Dedifferentiated amniotic fluid mesenchymal stem cell (primary cell): ENCODE data around the gene ATRIP.

Source experiments
- DNase-seq: peaks from one replicate; pipeline ENCODE4 v3.0.0-alpha.2; 2016; ENCODE audit errors: extremely low spot score

ATRIP gene

DNA sequence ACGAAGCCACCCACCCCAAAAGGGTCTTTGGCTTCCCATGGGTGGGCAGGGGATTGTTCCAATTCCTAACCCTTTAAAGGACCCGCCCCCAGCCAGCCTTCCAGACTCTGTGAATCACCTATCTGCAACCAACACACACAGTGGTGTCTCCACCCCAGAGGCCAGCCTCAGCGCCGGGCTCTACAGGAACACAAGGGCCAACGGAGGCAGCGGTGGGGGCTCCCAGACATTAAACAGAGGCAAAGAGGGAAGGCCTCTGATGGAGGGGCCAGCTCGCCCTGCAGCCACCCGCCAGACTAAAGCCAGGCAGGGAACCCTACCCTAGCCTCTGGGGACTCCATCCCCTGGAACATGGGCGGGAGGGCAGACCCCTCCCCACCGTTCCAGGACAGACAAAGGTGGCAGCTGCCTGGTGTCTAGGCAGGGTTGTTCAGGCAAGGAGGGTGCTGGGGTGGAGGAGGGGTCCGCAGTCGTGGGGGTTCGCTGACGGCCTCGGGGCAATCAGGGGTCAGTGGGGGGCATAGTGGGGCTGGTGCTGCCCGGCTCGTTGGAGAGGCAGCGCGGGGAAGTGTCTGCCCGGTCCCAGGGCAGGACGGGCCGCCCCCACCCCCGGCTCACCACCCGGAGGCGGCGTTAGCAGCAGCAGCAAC is 57.0 kb downstream of the ATRIP start:
- DNase-seq = peak; percentile 32

- peak; percentile 36 for DNase-seq
These were observed 57.8 kb downstream of the ATRIP start, which contains the start of gene SHISA5 for GRCh38 chr3:48504051-48504946. Gene SHISA5, minus strand, starts transcription at chr3:48504174. Its CDS starts 80 bp downstream, at chr3:48504094.

GRCh38 chr3:48505146-48505545 is 58.6 kb downstream of the ATRIP start:
- DNase-seq = no peak

- no peak for DNase-seq
These were observed 59.5 kb downstream of the ATRIP start for GRCh38 chr3:48505968-48506504.

DNA sequence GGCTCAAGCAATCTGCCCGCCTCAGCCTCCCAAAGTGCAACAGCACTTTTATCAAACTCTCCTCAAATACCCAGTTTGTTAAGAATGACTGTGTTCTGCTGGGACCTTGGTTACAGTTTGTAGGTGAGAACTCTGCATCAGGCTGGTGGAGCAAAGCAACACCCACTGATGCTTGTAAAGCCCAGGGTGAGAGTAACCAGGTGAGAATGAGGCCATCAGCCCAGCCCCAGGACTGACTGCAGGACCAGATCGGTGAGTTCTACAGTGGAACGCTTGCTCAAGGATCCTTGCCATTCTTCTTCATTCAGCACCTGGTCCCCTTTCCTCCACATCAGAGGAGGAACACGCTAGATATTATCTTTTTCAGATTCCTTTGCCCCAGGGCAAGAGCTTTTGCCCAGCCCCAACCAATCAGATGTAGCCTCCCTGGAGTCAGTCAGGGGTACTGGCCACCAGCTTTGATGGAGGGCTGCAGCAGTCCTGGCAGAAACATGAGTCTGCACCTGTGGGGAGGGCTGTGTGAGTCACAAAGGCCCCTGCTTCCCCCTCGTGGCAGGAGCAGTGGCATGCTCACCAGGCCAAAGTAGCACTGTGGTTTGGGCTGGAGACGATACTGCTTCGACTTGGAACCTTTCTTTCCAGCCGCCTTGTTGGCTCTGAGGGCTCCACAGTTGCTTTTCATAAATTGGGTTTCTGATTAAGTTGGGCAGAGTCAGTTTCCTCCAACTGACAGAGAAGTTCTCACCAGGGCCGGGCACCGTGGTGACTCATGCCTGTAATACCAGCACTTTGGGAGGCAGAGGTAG is 60.9 kb downstream of the ATRIP start:
- DNase-seq = no peak

- DNase-seq = no peak
These were observed 65.0 kb downstream of the ATRIP start for GRCh38 chr3:48511551-48511950.

GRCh38 chr3:48514431-48515227 is 68.1 kb downstream of the ATRIP start:
- no peak for DNase-seq
